Stimulated activated naive CD8-positive, alpha-beta T cell treated with anti-CD3 and anti-CD28 coated beads, Interleukin-15, Interleukin-2, amounts not matched to agents 100 ng/mL and 50 ng/mL, for 24 hours (primary cell): Measurements from ENCODE around the gene BRAF.
"Not testable (repeated sequence)": the region's sequence is repeated elsewhere in the genome, so short reads cannot be mapped to it uniquely, and the experiment has no call there.

Source experiments
- H3K27ac Mint-ChIP-seq: one replicate; pipeline ENCODE4 v1.8.0; 2021; ENCODE audit warnings: mild to moderate bottlenecking, mixed read lengths
- H3K27me3 Mint-ChIP-seq: one replicate; pipeline ENCODE4 v1.8.0; 2021; ENCODE audit warnings: mixed read lengths
- H3K36me3 Mint-ChIP-seq: one replicate; pipeline ENCODE4 v1.8.0; 2021; ENCODE audit warnings: low read depth, mixed read lengths
- H3K4me1 Mint-ChIP-seq: one replicate; pipeline ENCODE4 v1.8.0; 2021; ENCODE audit warnings: low read depth, mixed read lengths
- H3K4me3 Mint-ChIP-seq: one replicate; pipeline ENCODE4 v1.8.0; 2021; ENCODE audit warnings: mild to moderate bottlenecking, mixed read lengths
- H3K9me3 Mint-ChIP-seq: one replicate; pipeline ENCODE4 v1.8.0; 2021; ENCODE audit warnings: mixed read lengths

The BRAF gene

GRCh38 chr7:140683657-140684056, 241.1 kb downstream of the BRAF start:
- H3K4me1 Mint-ChIP-seq, result no peaks in the 10 kb centered on the region

GRCh38 chr7:140681766-140682165, 243.0 kb downstream of the BRAF start:
- Mint-ChIP-seq H3K4me1 (no peaks in the 10 kb centered on the region), H3K27me3 (no peaks in the 10 kb centered on the region), H3K9me3 (no peaks in the 10 kb centered on the region), H3K36me3 (peaks cover 58% of the 10 kb centered on the region), H3K4me3 (no peak overlapping the region), H3K27ac (no peak overlapping the region)

More at GRCh38 chr7:140683657-140684056, 241.1 kb downstream of the BRAF start:
- Mint-ChIP-seq H3K27me3 (no peaks in the 10 kb centered on the region), H3K9me3 (no peaks in the 10 kb centered on the region), H3K4me3 (no peak overlapping the region), H3K36me3 (peaks cover 50% of the 10 kb centered on the region), H3K27ac (no peak overlapping the region)

GRCh38 chr7:140680886-140681285, 243.8 kb downstream of the BRAF start:
- Mint-ChIP-seq H3K4me1 (peaks cover 8% of the 10 kb centered on the region), H3K9me3 (no peaks in the 10 kb centered on the region), H3K27me3 (no peaks in the 10 kb centered on the region), H3K4me3 (no peak overlapping the region), H3K27ac (no peak overlapping the region), H3K36me3 (peaks cover 58% of the 10 kb centered on the region)

GRCh38 chr7:140679186-140679585, 245.5 kb downstream of the BRAF start:
- peaks cover 51% of the 10 kb centered on the region for H3K36me3 Mint-ChIP-seq

GRCh38 chr7:140678816-140679130, 246.0 kb downstream of the BRAF start:
- Mint-ChIP-seq H3K27me3 (no peaks in the 10 kb centered on the region), H3K9me3 (no peaks in the 10 kb centered on the region), H3K36me3 (peaks cover 46% of the 10 kb centered on the region), H3K4me3 (no peak overlapping the region), H3K4me1 (peaks cover 28% of the 10 kb centered on the region), H3K27ac (no peak overlapping the region)

More at GRCh38 chr7:140679186-140679585, 245.5 kb downstream of the BRAF start:
- Mint-ChIP-seq H3K4me3 (no peak overlapping the region), H3K27ac (no peak overlapping the region), H3K27me3 (no peaks in the 10 kb centered on the region), H3K9me3 (no peaks in the 10 kb centered on the region), H3K4me1 (peaks cover 24% of the 10 kb centered on the region)

- Mint-ChIP-seq H3K4me1 (peaks cover 31% of the 10 kb centered on the region), H3K27me3 (no peaks in the 10 kb centered on the region), H3K36me3 (peaks cover 42% of the 10 kb centered on the region), H3K4me3 (no peak overlapping the region), H3K9me3 (no peaks in the 10 kb centered on the region), H3K27ac (no peak overlapping the region)
These were observed 246.5 kb downstream of the BRAF start for GRCh38 chr7:140678081-140678815.

- Mint-ChIP-seq H3K9me3 (no peaks in the 10 kb centered on the region), H3K27me3 (no peaks in the 10 kb centered on the region), H3K4me3 (no peak overlapping the region), H3K4me1 (peaks cover 32% of the 10 kb centered on the region), H3K36me3 (peaks cover 42% of the 10 kb centered on the region), H3K27ac (no peak overlapping the region)
These were observed 247.2 kb downstream of the BRAF start for GRCh38 chr7:140677496-140677895.

GRCh38 chr7:140676956-140677355, 247.8 kb downstream of the BRAF start:
- H3K9me3 Mint-ChIP-seq, H3K4me3 Mint-ChIP-seq, H3K27ac Mint-ChIP-seq, H3K27me3 Mint-ChIP-seq: not testable (repeated sequence)
- Mint-ChIP-seq H3K36me3 (peaks cover 38% of the 10 kb centered on the region), H3K4me1 (peaks cover 38% of the 10 kb centered on the region)

- Mint-ChIP-seq H3K36me3 (peaks cover 34% of the 10 kb centered on the region), H3K4me1 (peaks cover 38% of the 10 kb centered on the region), H3K27me3 (no peaks in the 10 kb centered on the region), H3K4me3 (no peak overlapping the region), H3K27ac (peak overlapping the region; percentile 53), H3K9me3 (no peaks in the 10 kb centered on the region)
These were observed 248.4 kb downstream of the BRAF start for GRCh38 chr7:140676306-140676705.

GRCh38 chr7:140675726-140676125, 249.0 kb downstream of the BRAF start:
- Mint-ChIP-seq H3K27me3 (no peaks in the 10 kb centered on the region), H3K4me3 (no peak overlapping the region), H3K36me3 (peaks cover 30% of the 10 kb centered on the region), H3K9me3 (no peaks in the 10 kb centered on the region), H3K27ac (no peak overlapping the region), H3K4me1 (peaks cover 38% of the 10 kb centered on the region)

- Mint-ChIP-seq H3K36me3 (peaks cover 23% of the 10 kb centered on the region), H3K4me3 (peak overlapping the region; percentile 53), H3K4me1 (peaks cover 38% of the 10 kb centered on the region), H3K9me3 (no peaks in the 10 kb centered on the region), H3K27me3 (no peaks in the 10 kb centered on the region), H3K27ac (peak overlapping the region; percentile 59)
These were observed 249.6 kb downstream of the BRAF start for GRCh38 chr7:140674899-140675701.

GRCh38 chr7:140674356-140674800, 250.4 kb downstream of the BRAF start:
- no peaks in the 10 kb centered on the region for H3K27me3 Mint-ChIP-seq
- H3K4me3 Mint-ChIP-seq, result peak overlapping the region; percentile 83
- H3K4me1 Mint-ChIP-seq, result peaks cover 38% of the 10 kb centered on the region
- no peak overlapping the region for H3K27ac Mint-ChIP-seq
- H3K9me3 Mint-ChIP-seq, result no peaks in the 10 kb centered on the region
- H3K36me3 Mint-ChIP-seq, result peaks cover 19% of the 10 kb centered on the region

GRCh38 chr7:140673774-140674155, 251.0 kb downstream of the BRAF start:
- Mint-ChIP-seq H3K4me1 (peaks cover 38% of the 10 kb centered on the region), H3K4me3 (peak overlapping the region; percentile 83), H3K27me3 (no peaks in the 10 kb centered on the region), H3K27ac (peak overlapping the region; percentile 79), H3K9me3 (no peaks in the 10 kb centered on the region), H3K36me3 (peaks cover 13% of the 10 kb centered on the region)

GRCh38 chr7:140673063-140673773, 251.5 kb downstream of the BRAF start:
- peaks cover 38% of the 10 kb centered on the region for H3K4me1 Mint-ChIP-seq
- peak overlapping the region; percentile 79 for H3K27ac Mint-ChIP-seq
- H3K27me3 Mint-ChIP-seq, result no peaks in the 10 kb centered on the region
- peak overlapping the region; percentile 83 for H3K4me3 Mint-ChIP-seq
- no peaks in the 10 kb centered on the region for H3K9me3 Mint-ChIP-seq
- peaks cover 8% of the 10 kb centered on the region for H3K36me3 Mint-ChIP-seq
